GM12892 (cell line): ENCODE results near the gene NTRK1.

Source experiments
- DNase-seq: peaks from one replicate; pipeline ENCODE4 v3.0.0; 2011; ENCODE audit not compliant: insufficient read length
- FAIRE-seq: peaks from 2 replicates; lab custom pipeline; 2011; peaks lifted over from hg19 to GRCh38; lab: Jason Lieb, UNC
- POLR2A ChIP-seq: IDR thresholded peaks from 2 replicates; pipeline ENCODE4 v1.6.1; 2011; ENCODE audit warnings: low read depth, low read length, control low read depth
- POLR2AphosphoS5 ChIP-seq: IDR thresholded peaks from 2 replicates; pipeline ENCODE4 v1.6.1; 2011; ENCODE audit warnings: low read depth, low read length, control low read depth
- TAF1 ChIP-seq: IDR thresholded peaks from 2 replicates; pipeline ENCODE4 v1.6.1; 2011; ENCODE audit warnings: low read depth, mild to moderate bottlenecking, control low read depth, low read length, borderline replicate concordance

NTRK1 gene

DNA sequence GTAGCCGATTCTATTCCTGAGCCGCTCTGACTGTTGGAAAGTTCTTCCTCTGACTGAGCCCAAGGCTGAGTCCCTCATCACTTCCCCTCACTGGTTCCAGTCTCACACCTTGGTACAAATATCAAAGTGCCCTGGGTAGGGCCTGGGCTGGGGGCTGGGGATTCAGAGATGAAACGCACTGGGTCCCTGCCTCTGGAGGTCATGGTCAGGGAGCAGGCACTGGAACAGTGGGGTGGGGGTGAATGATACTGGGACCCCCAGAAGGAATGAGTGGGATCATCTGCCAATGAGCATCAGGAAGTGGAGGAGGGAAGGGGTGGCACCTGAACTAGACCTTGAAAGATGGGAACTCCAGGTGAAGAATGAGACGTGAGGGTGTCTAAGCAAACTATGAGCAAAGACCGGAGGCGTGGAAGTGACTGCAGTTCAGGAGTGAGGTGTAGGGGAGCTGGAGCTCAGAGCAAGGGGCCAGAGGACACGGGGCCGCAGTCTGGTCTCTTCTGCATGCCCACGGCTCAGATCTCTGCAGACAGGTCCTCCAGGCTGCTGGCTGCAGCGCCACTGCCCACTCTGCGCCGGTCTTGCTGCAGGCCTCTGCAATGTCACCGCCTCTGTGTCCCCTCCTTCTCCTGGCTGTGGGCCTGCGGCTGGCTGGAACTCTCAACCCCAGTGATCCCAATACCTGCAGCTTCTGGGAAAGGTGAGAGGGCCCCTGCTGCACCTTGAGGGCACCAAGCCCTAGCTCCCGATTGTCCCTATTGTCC is 42.8 kb downstream of the NTRK1 start:
- DNase-seq: no peak
- FAIRE-seq: no peak
- TF ChIP-seq TAF1 (no peak), POLR2A (no peak), POLR2AphosphoS5 (no peak)

DNA sequence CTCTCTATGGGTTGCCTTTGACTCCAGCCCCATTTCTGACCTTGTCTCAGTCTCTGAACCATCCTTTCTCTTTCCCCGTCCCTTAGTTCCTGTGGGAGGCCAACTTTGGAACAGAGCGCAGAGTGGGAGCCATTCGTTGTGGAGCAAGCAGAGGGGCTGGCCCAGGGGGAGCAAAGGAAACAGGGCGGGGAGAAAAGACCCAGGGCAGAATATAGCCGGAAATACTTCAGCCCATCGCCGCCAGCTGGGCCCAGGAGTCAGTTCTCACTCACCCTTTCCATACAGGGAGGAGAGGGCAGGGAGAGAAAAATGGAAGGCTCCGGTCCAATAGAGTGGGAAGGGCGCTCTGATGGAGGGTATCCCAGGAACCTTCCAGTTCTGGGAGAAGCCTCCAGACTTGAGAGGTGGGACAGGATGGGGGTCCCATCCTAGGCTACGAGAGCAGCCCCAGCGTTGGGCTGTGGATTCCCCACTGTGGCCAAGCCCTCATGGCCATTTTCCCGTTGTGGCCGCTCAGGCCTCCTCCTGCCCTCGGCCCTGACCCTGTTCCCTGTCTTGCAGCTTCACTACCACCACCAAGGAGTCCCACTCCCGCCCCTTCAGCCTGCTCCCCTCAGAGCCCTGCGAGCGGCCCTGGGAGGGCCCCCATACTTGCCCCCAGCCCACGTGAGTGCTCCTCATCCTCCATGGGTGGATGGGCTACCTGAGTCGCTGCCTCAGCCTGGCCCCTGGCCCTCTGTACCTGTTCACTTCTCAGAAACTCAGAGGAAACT is 43.7 kb downstream of the NTRK1 start:
- DNase-seq (no peak), FAIRE-seq (no peak)
- TF ChIP-seq POLR2AphosphoS5 (no peak), TAF1 (no peak), POLR2A (no peak)

DNA sequence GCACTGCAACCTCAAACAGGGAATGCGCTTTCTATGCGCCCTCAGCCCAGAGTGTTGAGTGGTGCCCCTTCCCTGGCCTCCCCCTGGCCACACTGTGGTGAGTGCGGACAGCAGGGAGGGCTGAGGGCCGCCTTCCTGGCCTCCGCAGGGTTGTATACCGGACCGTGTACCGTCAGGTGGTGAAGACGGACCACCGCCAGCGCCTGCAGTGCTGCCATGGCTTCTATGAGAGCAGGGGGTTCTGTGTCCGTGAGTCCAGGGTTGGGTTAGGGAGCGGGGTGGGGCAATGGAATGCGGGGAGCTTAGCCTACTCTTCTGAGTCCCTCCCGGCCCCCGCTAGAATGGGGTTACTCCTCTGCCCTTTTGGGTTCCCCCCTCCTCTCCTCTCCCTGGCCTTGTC is 44.5 kb downstream of the NTRK1 start:
- FAIRE-seq (no peak), DNase-seq (no peak)
- TF ChIP-seq TAF1: no peak
- no peak for TF ChIP-seq POLR2AphosphoS5
- no peak for TF ChIP-seq POLR2A

DNA sequence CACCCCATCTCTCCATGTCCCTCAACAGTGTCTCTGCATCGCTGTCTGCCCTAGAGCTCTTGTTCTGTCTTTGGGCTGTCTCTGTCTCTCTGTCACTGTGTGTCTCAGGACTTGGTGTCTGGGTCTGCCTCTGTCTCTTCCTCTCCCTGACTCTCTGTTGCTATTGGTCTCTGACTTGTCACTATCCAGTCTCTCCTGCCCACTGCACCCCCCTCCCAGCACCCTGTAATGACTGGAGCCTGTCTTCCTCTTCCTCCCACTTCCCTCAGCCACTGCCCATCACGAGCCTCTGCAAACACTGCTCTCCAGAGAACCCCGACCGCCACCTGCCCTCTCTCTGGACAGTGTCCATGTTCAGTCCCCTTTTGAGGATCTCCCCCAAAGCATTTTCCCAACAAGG is 45.0 kb downstream of the NTRK1 start:
- TF ChIP-seq POLR2A (no peak), POLR2AphosphoS5 (no peak), TAF1 (no peak)
- DNase-seq (no peak), FAIRE-seq (no peak)

DNA sequence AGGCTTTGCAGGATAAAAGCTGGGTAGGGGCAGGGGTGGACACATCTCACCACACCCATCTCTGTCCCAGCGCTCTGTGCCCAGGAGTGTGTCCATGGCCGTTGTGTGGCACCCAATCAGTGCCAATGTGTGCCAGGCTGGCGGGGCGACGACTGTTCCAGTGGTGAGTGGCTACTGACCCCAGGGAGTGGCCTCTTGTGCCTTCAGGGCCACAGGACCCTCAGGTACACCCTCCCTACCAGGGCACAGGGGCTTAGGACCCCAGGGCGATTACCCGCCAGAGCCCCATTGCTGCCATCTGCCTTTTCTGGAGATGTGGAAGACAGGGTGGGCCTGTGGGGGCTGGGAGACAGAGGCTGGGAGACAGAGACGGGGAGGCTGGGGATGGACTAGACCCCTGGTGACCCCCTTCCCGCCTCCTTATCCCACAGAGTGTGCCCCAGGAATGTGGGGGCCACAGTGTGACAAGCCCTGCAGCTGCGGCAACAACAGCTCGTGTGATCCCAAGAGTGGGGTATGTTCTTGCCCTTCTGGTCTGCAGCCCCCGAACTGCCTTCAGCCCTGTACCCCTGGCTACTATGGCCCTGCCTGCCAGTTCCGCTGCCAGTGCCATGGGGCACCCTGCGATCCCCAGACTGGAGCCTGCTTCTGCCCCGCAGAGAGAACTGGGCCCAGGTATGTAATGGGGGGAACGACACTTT is 45.7 kb downstream of the NTRK1 start:
- DNase-seq (no peak), FAIRE-seq (no peak)
- TF ChIP-seq POLR2A (no peak), TAF1 (no peak), POLR2AphosphoS5 (no peak)

DNA sequence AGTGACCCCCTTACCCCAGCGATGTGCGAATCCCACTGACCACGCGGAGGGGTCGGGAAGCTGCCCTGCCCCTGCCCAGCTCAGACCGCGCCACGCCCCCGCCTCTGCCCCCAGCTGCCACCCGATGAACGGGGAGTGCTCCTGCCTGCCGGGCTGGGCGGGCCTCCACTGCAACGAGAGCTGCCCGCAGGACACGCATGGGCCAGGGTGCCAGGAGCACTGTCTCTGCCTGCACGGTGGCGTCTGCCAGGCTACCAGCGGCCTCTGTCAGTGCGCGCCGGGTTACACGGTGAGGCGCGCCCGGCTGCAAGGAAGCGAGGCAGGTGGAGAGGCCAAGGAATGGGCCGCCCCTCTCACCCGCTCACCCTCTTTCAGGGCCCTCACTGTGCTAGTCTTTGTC is 47.9 kb downstream of the NTRK1 start:
- TF ChIP-seq TAF1 (no peak), POLR2A (no peak), POLR2AphosphoS5 (no peak)
- DNase-seq (no peak), FAIRE-seq (no peak)

DNA sequence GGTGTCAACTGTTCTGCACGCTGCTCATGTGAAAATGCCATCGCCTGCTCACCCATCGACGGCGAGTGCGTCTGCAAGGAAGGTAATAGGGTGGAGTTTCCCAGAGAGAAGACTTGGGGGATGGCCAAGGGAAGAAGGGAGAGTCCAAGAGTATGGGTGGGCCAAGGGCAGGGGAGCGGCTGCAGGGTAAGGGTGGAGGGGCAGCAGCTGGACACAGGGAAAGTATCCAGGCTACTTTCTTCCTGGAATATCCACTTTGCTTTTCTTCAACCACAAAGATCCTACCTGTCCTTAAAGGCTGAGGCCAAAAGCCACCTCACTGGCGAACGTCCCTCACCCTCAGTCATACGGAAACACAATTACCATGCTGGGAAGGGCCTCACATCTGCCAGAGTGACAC is 48.3 kb downstream of the NTRK1 start:
- DNase-seq: no peak
- FAIRE-seq: no peak
- no peak for TF ChIP-seq POLR2A
- TF ChIP-seq POLR2AphosphoS5: no peak
- no peak for TF ChIP-seq TAF1

DNA sequence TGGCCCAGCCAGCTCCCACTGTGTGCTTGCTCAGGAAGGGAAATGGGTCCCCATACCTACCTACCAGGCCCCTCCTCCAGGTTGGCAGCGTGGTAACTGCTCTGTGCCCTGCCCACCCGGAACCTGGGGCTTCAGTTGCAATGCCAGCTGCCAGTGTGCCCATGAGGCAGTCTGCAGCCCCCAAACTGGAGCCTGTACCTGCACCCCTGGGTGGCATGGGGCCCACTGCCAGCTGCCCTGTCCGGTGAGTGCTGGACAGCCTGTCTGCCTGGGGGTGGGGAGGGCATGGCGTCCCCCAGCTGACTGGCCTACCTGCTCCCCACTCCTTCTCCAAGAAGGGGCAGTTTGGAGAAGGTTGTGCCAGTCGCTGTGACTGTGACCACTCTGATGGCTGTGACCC is 49.0 kb downstream of the NTRK1 start:
- TF ChIP-seq POLR2AphosphoS5: no peak
- TF ChIP-seq POLR2A: no peak
- no peak for TF ChIP-seq TAF1
- DNase-seq (no peak), FAIRE-seq (no peak)

DNA sequence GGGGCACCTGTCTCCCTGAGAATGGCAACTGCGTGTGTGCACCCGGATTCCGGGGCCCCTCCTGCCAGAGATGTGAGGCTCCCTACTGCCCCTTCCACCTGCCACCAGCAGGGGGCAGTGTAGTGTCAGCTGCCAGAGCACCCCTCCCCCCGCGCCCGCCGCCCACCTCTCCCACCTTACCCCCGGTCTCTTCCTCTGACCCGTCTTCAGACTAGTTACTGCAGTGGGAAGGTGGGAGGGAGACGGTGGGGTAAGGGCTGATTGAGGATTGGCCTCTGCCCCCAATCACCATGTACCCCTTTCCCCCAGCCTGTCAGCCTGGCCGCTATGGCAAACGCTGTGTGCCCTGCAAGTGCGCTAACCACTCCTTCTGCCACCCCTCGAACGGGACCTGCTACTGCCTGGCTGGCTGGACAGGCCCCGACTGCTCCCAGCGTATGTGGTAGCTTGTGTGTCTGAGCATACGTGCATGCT is 49.7 kb downstream of the NTRK1 start:
- no peak for TF ChIP-seq POLR2AphosphoS5
- no peak for TF ChIP-seq TAF1
- TF ChIP-seq POLR2A: no peak
- DNase-seq: peak; percentile 71
- peak; percentile 81 for FAIRE-seq

DNA sequence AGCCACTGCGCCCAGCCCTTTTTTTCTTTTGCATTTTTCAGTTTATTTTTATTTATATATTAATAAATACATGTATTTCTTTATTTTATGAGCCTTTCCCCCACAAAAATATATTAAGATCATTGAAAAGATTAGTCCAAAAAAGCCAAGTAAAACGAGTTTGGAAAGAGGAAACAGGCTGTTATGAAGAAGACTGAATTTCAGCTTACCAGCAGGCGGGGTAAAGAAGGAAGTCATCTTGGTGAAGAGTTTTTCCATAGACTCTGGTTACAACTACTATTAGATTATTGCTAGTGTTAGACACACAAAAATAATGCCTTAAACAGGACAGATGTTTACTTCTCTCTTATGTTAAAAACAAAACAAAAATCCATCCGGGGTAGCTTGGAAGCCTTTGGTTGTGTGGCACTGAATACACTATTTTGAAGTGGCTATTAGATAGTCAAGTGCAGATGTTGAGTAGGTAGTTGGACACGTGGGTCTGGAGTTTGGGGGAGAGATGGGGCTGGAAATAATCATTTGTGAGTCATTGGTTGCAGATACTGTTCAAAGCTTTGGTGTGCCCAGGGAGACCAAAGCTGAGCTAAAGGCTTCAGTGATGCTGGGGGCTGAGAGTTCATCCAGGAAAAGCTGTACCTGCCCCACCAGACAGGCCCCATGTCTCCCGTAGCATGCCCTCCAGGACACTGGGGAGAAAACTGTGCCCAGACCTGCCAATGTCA is 51.1 kb downstream of the NTRK1 start:
- TF ChIP-seq POLR2AphosphoS5 (no peak), TAF1 (no peak), POLR2A (no peak)
- no peak for FAIRE-seq
- no peak for DNase-seq

DNA sequence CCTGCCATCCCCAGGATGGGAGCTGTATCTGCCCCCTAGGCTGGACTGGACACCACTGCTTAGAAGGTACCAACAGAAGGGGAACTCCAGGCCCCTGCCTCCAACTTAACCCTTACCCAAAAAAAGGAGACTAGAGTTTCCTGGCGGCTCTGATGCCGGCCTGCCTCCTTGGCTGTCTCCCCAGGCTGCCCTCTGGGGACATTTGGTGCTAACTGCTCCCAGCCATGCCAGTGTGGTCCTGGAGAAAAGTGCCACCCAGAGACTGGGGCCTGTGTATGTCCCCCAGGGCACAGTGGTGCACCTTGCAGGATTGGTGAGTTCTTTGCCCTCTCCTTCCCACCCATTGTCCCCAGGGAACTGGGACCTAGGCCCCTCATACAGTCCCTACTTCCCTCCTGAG is 51.6 kb downstream of the NTRK1 start:
- FAIRE-seq: no peak
- no peak for TF ChIP-seq TAF1
- no peak for TF ChIP-seq POLR2A
- no peak for TF ChIP-seq POLR2AphosphoS5
- DNase-seq: no peak
